Body of pancreas (tissue), 4 donors: ENCODE results near the gene CD247.

ENCODE experiments used
- POLR2A ChIP-seq, 3 donors: fragments of 450-650 bp; IDR thresholded peaks; one replicate each; pipeline ENCODE4 v1.6.1; 2016; ENCODE audit warnings: antibody characterized with exemption in 3 of 3, mild to moderate bottlenecking in 2 of 3
- TF ChIP-seq, protein P1 (sequence below), 7 experiments: fragments of 450-650 bp in 4 of 7; fragments of 200-600 bp in 3 of 7; sonication (generic) in 3 of 7; IDR thresholded peaks; one replicate each; pipeline ENCODE4 v1.5.1; 2016 to 2019; ENCODE audit warnings: antibody characterized with exemption in 7 of 7

DNA sequence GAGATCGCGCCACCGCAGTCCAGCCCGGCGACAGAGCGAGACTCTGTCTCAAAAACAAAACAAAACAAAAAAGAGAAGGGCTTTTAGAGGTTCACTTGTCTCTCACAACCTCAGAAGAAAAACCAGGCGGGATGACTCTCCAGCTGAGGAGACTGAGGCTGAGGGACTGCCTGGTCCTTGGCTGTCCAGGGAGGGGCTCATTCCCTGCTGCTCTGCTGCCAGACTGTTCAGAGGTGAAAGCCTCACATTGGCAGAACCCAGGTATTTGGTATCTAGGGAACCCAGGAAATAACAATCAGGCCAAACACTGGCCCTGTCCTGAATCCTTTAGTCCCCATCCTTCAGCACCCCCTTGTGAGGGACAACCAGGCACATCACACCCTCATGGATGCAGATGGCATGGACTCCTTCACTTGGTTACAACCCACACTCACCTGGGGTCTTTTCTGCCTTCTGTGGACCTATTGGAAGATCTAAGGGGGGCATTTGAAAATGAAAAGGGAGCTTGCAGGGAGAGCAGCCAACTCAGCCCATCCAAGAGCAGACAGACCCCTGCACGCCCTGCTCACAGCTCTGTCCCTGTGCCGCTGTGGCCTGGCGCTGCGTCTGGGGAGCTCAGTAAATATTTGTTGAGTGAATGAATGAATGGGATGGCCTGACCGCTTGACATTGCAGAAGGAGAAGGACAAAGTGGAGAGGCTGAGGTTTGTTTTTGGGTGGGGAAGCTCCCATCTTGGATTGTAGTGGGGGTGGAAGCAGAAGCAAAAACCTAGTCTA, 33.4 kb downstream of the CD247 start:
- TF ChIP-seq, protein P1, sequence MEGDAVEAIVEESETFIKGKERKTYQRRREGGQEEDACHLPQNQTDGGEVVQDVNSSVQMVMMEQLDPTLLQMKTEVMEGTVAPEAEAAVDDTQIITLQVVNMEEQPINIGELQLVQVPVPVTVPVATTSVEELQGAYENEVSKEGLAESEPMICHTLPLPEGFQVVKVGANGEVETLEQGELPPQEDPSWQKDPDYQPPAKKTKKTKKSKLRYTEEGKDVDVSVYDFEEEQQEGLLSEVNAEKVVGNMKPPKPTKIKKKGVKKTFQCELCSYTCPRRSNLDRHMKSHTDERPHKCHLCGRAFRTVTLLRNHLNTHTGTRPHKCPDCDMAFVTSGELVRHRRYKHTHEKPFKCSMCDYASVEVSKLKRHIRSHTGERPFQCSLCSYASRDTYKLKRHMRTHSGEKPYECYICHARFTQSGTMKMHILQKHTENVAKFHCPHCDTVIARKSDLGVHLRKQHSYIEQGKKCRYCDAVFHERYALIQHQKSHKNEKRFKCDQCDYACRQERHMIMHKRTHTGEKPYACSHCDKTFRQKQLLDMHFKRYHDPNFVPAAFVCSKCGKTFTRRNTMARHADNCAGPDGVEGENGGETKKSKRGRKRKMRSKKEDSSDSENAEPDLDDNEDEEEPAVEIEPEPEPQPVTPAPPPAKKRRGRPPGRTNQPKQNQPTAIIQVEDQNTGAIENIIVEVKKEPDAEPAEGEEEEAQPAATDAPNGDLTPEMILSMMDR (IDR thresholded peaks at IDR 0.05): no peak
- no peak for TF ChIP-seq POLR2A (IDR thresholded peaks at IDR 0.05)
